ENCODE results near the gene RPS6KA2. TPM values are rescaled to one million over a fixed set of nuclear protein-coding genes. Genes with fewer than 3 reads are reported as not detected.

RPS6KA2 gene
- total and polyA plus RNA-seq, 9 donors, result 24.4 to 75.5 (median 48.1) TPM

DNA sequence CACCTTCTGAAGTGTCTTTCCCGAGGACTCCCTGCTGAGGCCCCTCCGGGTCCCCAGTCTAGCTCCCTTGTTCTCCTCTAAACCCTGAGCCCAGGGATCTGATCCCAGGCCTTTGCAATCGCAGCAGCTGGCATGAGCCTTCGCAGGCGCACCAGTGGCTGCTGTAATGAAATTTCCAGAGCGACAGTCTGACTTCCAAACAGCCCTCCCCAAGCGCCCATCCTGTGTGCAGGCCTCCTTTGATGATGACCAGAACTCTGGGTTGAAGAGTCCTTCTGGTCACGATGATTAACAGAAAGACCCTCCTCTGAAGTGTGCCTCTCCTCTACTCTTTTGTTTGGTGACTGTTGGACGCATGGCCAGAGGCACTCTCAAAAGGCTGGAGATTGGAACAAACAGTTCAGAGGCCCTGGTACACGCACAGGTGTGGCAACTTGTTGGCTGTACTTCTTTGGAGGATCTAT lies 155.2 kb downstream of the RPS6KA2 start:
- Histone ChIP-seq H3K27ac (no peak overlapping the region), H3K36me3 (no peaks in the 10 kb centered on the region), H3K4me3 (no peak overlapping the region), H3K27me3 (no peaks in the 10 kb centered on the region), H3K9me3 (no peaks in the 10 kb centered on the region), H3K4me1 (ENCODE audit: insufficient read depth) (no peaks in the 10 kb centered on the region)
- peak in 1 of 5 donors; percentile 7 for DNase-seq
- no peak for TF ChIP-seq POLR2A (IDR thresholded peaks at IDR 0.05)
- no peak for TF ChIP-seq EP300 (IDR thresholded peaks at IDR 0.05)
- TF ChIP-seq, protein P1, sequence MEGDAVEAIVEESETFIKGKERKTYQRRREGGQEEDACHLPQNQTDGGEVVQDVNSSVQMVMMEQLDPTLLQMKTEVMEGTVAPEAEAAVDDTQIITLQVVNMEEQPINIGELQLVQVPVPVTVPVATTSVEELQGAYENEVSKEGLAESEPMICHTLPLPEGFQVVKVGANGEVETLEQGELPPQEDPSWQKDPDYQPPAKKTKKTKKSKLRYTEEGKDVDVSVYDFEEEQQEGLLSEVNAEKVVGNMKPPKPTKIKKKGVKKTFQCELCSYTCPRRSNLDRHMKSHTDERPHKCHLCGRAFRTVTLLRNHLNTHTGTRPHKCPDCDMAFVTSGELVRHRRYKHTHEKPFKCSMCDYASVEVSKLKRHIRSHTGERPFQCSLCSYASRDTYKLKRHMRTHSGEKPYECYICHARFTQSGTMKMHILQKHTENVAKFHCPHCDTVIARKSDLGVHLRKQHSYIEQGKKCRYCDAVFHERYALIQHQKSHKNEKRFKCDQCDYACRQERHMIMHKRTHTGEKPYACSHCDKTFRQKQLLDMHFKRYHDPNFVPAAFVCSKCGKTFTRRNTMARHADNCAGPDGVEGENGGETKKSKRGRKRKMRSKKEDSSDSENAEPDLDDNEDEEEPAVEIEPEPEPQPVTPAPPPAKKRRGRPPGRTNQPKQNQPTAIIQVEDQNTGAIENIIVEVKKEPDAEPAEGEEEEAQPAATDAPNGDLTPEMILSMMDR (IDR thresholded peaks at IDR 0.05), result no peak
- intact Hi-C loops (cut with DNase I), result no loop called here
- 84 to 92% (median 86%) methylated on average over 10 of the region's 10 CpGs for WGBS, 3 donors

DNA sequence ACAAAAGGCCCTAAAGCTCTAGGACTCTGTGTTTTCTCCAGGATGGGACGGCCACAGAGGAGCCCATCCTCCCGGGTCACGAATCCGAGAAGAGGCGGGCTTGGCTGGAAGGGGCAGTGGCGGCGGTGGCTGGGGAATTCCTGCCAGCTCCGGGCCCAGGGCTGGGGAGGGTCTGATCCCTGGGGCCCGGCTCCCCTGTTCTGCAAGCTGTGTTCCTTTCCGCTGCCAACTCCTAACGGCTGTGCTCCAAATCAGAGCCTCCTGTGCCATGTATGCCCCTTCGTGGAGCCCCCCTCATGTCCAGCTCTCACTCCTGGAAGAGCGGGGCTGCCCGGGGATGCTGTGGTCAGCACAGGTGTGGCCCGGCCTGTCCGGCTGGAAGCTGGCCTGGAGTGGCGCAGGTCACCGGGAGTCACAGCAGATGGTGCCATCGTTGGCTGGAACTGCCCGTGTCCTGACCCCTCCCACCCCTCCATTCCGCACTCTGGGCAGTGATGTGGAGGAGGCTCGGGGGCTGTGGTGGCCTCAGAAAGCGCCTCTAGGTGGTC lies 156.1 kb downstream of the RPS6KA2 start:
- peak in 1 of 5 donors; percentile 10 for DNase-seq
- no peaks in the 10 kb centered on the region for H3K27me3 ChIP-seq
- H3K36me3 ChIP-seq, result no peaks in the 10 kb centered on the region
- H3K9me3 ChIP-seq, result no peaks in the 10 kb centered on the region
- intact Hi-C loops (cut with DNase I), result no loop called here
- TF ChIP-seq POLR2A (IDR thresholded peaks at IDR 0.05) (no peak), EP300 (IDR thresholded peaks at IDR 0.05) (no peak)
- TF ChIP-seq, protein P1 (IDR thresholded peaks at IDR 0.05), result no peak
- H3K27ac ChIP-seq, result no peak overlapping the region
- H3K4me3 ChIP-seq, result no peak overlapping the region
- 84 to 87% (median 85%) methylated on average over 23 of the region's 23 CpGs for WGBS, 3 donors
- no peaks in the 10 kb centered on the region for H3K4me1 ChIP-seq (ENCODE audit: insufficient read depth)

DNA sequence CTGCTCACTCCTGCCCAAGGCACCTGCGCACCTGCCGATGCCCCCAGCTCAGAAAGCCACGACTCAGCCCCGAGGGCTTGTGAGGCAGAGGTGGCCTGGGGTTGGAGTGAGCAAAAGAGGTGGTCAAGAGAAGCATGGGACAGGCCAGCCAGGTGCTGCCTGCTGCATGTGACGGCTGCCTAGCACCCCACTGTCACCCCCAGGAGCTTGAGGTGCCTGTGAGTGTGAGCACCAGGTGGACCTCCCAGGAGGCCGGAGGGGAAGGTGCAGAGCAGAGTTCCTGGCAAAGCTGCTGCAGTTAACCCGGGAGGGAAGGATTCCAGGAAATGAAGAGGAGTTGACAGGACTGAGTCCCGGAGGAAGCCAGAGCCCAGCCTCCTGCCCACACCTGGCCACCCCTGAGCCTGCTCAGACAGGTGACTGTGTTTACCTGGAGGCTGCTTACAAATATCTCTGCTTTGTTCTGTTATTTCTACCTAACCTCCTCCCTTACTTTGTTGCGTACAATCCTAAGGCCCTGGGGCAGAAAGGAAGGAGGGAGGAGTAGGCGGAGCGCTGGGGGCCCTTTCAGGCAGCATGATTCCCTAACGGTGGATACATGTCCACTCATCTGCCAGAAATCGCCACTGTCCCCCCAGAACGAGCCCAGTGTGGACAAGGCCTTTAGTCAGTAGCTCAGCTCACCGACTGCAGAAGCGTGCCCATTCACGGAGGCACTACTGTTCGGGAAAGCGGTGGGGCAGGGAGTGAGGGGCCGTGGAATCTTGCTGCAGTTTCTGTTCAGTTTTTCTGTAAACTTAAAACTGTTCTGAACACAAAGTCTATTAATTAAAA lies 156.8 kb downstream of the RPS6KA2 start:
- 84 to 93% (median 87%) methylated on average over 20 of the region's 20 CpGs for WGBS, 3 donors
- Histone ChIP-seq H3K27me3 (no peaks in the 10 kb centered on the region), H3K36me3 (no peaks in the 10 kb centered on the region), H3K4me1 (ENCODE audit: insufficient read depth) (no peaks in the 10 kb centered on the region), H3K9me3 (no peaks in the 10 kb centered on the region), H3K27ac (no peak overlapping the region), H3K4me3 (no peak overlapping the region)
- no peak for DNase-seq
- intact Hi-C loops (cut with DNase I), result no loop called here
- TF ChIP-seq EP300 (IDR thresholded peaks at IDR 0.05), result no peak
- TF ChIP-seq, protein P1 (IDR thresholded peaks at IDR 0.05), result no peak
- TF ChIP-seq POLR2A (IDR thresholded peaks at IDR 0.05), result no peak

DNA sequence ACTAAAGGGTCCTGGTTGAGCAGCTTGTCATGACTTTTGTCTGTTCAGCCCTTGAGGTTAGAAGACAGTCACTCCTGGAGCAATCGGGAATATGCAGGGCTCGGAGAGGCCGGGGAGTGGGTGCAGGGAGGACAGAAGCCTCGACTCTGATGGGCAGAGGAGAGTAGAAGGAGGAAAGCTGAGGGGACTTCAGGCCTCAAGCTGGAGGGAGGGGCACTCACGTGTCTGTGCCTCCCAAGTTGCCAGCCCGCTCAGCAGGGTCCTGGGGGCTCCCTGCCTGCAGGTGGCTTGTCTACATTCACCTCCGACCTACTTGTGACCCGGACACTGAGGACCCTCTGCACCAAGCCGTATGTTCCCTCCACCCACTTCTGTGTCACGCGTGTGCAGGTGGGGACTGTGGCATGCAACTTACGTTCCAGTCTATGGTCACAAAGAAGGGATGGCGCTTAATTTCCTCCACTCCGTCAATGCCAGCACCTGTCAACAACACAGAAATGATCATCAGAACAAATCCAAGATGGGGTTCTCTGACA lies 157.6 kb downstream of the RPS6KA2 start:
- H3K27me3 ChIP-seq, result no peaks in the 10 kb centered on the region
- intact Hi-C loops (cut with DNase I), result no loop called here
- no peak overlapping the region for H3K4me3 ChIP-seq
- H3K9me3 ChIP-seq, result no peaks in the 10 kb centered on the region
- no peak for DNase-seq
- no peak for TF ChIP-seq EP300 (IDR thresholded peaks at IDR 0.05)
- TF ChIP-seq POLR2A (IDR thresholded peaks at IDR 0.05), result no peak
- TF ChIP-seq, protein P1 (IDR thresholded peaks at IDR 0.05), result no peak
- WGBS, 3 donors, result 91 to 96% (median 94%) methylated on average over 14 of the region's 14 CpGs
- H3K36me3 ChIP-seq, result no peaks in the 10 kb centered on the region
- no peak overlapping the region for H3K27ac ChIP-seq
- no peaks in the 10 kb centered on the region for H3K4me1 ChIP-seq (ENCODE audit: insufficient read depth)
